ENCODE results near the gene DENND4C. TPM values are rescaled to one million over a fixed set of nuclear protein-coding genes. Genes with fewer than 3 reads are reported as not detected.
"Not testable (repeated sequence)": the region's sequence is repeated elsewhere in the genome, so short reads cannot be mapped to it uniquely, and the experiment has no call there.

Gene DENND4C
- total RNA-seq, 1 experiment from 2014 or later: 29.5 TPM

GRCh38 chr9:19255821-19256220, 25.3 kb downstream of the DENND4C start:
- H3K9me3 ChIP-seq (ENCODE audit: insufficient read depth, low read depth): no peaks in the 10 kb centered on the region
- DNase-seq: no peak
- CTCF ChIA-PET: no interaction called here
- H3K9me2 ChIP-seq (ENCODE audit: insufficient read depth): no peaks in the 10 kb centered on the region
- H4K20me1 ChIP-seq (ENCODE audit: insufficient read depth): peaks cover 6% of the 10 kb centered on the region; the same call in 1 of the 2 replicates
- H3K4me1 ChIP-seq (replicated peaks; ENCODE audit: insufficient read depth): no peaks in the 10 kb centered on the region
- H3F3A ChIP-seq (ENCODE audit: insufficient read depth, low read depth): no peaks in the 10 kb centered on the region
- intact Hi-C loops (cut with micrococcal nuclease; ENCODE audit: unreplicated experiment): no loop called here
- no peak overlapping the region for H3K4me2 ChIP-seq
- no peaks in the 10 kb centered on the region for H3K27me3 ChIP-seq (ENCODE audit: insufficient read depth, low read depth)
- TF ChIP-seq CTCF (conservative IDR thresholded peaks at IDR 0.05): no peak
- no peak for TF ChIP-seq EZH2 (IDR thresholded peaks at IDR 0.05; ENCODE audit: low read depth)
- POLR2A ChIA-PET (ENCODE audit: unreplicated experiment): no interaction called here
- H2AFZ ChIP-seq: no peak overlapping the region
- peaks cover 34% of the 10 kb centered on the region for H3K79me2 ChIP-seq (ENCODE audit: low read depth)
- H3K4me3 ChIP-seq: no peak overlapping the region
- H3K36me3 ChIP-seq (ENCODE audit: low read depth): no peaks in the 10 kb centered on the region
- no peak overlapping the region for H3K27ac ChIP-seq
- no TSS peak for BruUV-seq (replicated peaks)

- CTCF ChIA-PET; H3K9me2 ChIP-seq (ENCODE audit: insufficient read depth); H3K4me1 ChIP-seq (replicated peaks; ENCODE audit: insufficient read depth); H2AFZ ChIP-seq; H3K9me3 ChIP-seq (ENCODE audit: insufficient read depth, low read depth); POLR2A ChIA-PET (ENCODE audit: unreplicated experiment); DNase-seq; H3K27ac ChIP-seq; intact Hi-C loops (cut with micrococcal nuclease; ENCODE audit: unreplicated experiment); H3K27me3 ChIP-seq (ENCODE audit: insufficient read depth, low read depth); BruUV-seq (replicated peaks); H4K20me1 ChIP-seq (ENCODE audit: insufficient read depth); H3K4me2 ChIP-seq; H3F3A ChIP-seq (ENCODE audit: insufficient read depth, low read depth); H3K4me3 ChIP-seq; H3K36me3 ChIP-seq (ENCODE audit: low read depth): not testable (repeated sequence)
- peaks cover 55% of the 10 kb centered on the region for H3K79me2 ChIP-seq (ENCODE audit: low read depth)
Measured at GRCh38 chr9:19259665-19260255, 29.3 kb downstream of the DENND4C start.

- H3K4me1 ChIP-seq (replicated peaks; ENCODE audit: insufficient read depth); H3K4me2 ChIP-seq; intact Hi-C loops (cut with micrococcal nuclease; ENCODE audit: unreplicated experiment); H3K36me3 ChIP-seq (ENCODE audit: low read depth); H3K9me2 ChIP-seq (ENCODE audit: insufficient read depth); POLR2A ChIA-PET (ENCODE audit: unreplicated experiment); H2AFZ ChIP-seq; H3K9me3 ChIP-seq (ENCODE audit: insufficient read depth, low read depth); H3K27me3 ChIP-seq (ENCODE audit: insufficient read depth, low read depth); H3K27ac ChIP-seq; H3K4me3 ChIP-seq; BruUV-seq (replicated peaks); DNase-seq; H3F3A ChIP-seq (ENCODE audit: insufficient read depth, low read depth); CTCF ChIA-PET; H4K20me1 ChIP-seq (ENCODE audit: insufficient read depth): not testable (repeated sequence)
- peaks cover 82% of the 10 kb centered on the region for H3K79me2 ChIP-seq (ENCODE audit: low read depth)
Measured at GRCh38 chr9:19265602-19266001, 35.1 kb downstream of the DENND4C start.

- H3K4me2 ChIP-seq; H3K4me3 ChIP-seq; H3K9me2 ChIP-seq (ENCODE audit: insufficient read depth); H3K4me1 ChIP-seq (replicated peaks; ENCODE audit: insufficient read depth); DNase-seq; H4K20me1 ChIP-seq (ENCODE audit: insufficient read depth); H3K27me3 ChIP-seq (ENCODE audit: insufficient read depth, low read depth); POLR2A ChIA-PET (ENCODE audit: unreplicated experiment); H3F3A ChIP-seq (ENCODE audit: insufficient read depth, low read depth); H3K9me3 ChIP-seq (ENCODE audit: insufficient read depth, low read depth); intact Hi-C loops (cut with micrococcal nuclease; ENCODE audit: unreplicated experiment); H3K27ac ChIP-seq; BruUV-seq (replicated peaks); H2AFZ ChIP-seq; CTCF ChIA-PET; H3K36me3 ChIP-seq (ENCODE audit: low read depth): not testable (repeated sequence)
- peaks cover 80% of the 10 kb centered on the region for H3K79me2 ChIP-seq (ENCODE audit: low read depth)
Measured at GRCh38 chr9:19266778-19267384, 36.4 kb downstream of the DENND4C start.

Data from PC-9 (cell line).